Ishikawa (cell line): ENCODE results near the gene PLXNA2.

Experiments
- CEBPB ChIP-seq: IDR thresholded peaks from 2 replicates; pipeline ENCODE4 v1.6.1; 2012
- CREB1 ChIP-seq: IDR thresholded peaks from 2 replicates; pipeline ENCODE4 v1.6.1; 2012; ENCODE audit warnings: low read depth
- EGR1 ChIP-seq: IDR thresholded peaks from 2 replicates; pipeline ENCODE4 v1.6.1; 2012
- EP300 ChIP-seq: IDR thresholded peaks from 2 replicates; pipeline ENCODE4 v1.6.1; 2012; ENCODE audit warnings: borderline replicate concordance
- FOXM1 ChIP-seq: IDR thresholded peaks from 2 replicates; pipeline ENCODE4 v1.6.1; 2012; ENCODE audit warnings: low read depth, borderline replicate concordance
- NFIC ChIP-seq: IDR thresholded peaks from 2 replicates; pipeline ENCODE4 v1.6.1; 2012
- RAD21 ChIP-seq: IDR thresholded peaks from 2 replicates; pipeline ENCODE4 v1.6.1; 2012; ENCODE audit warnings: low read depth
- TAF1 ChIP-seq: IDR thresholded peaks from 2 replicates; pipeline ENCODE4 v1.6.1; 2012; ENCODE audit warnings: low read depth, mild to moderate bottlenecking
- TCF12 ChIP-seq: IDR thresholded peaks from 2 replicates; pipeline ENCODE4 v1.6.1; 2012; ENCODE audit warnings: low read depth
- TEAD4 ChIP-seq: IDR thresholded peaks from 2 replicates; pipeline ENCODE4 v1.6.1; 2012
- YY1 ChIP-seq: IDR thresholded peaks from 2 replicates; pipeline ENCODE4 v1.6.1; 2012; ENCODE audit warnings: low read depth
- ZBTB7A ChIP-seq: IDR thresholded peaks from 2 replicates; pipeline ENCODE4 v1.6.1; 2012; ENCODE audit warnings: low read depth
- TF ChIP-seq, protein P1 (sequence below): IDR thresholded peaks from 2 replicates; pipeline ENCODE4 v1.6.1; 2012
- TF ChIP-seq, protein P2 (sequence below): IDR thresholded peaks from 2 replicates; pipeline ENCODE4 v1.6.1; 2012
- TF ChIP-seq, protein P3 (sequence below): IDR thresholded peaks from 2 replicates; pipeline ENCODE4 v1.6.1; 2012; ENCODE audit warnings: low read depth, mild to moderate bottlenecking

PLXNA2 gene

DNA sequence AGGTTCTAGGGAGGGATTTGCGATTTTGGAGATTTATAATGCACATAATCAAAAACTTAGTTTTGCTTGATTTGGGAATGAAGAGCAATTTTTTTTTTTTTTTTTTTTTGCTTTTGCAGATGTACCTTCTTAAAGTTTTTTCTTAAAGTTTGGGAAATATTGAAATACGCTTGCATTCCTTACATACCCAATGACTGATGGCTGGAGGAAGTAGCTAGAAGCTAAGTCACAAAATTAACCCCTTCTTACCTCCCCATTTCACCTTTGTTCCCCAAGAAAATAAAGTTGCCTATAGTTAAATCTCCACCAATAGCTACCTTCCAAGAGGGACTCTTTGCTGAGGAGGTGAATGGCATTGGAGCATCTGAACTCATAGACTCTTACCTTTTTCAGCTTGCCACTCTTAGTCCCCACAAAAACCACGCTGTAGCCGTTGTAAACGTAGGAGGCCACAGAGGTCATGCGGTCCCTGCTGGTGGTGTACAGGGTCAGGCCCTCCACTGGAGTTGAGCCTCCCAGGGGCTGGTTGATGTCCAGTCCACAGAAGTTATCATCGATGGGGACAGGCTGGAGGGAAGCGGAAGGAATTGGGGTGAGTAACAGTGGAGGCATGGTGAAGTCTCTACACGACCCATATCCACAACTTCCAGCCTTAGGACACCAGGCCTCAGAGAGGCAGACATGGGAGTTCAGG is 34.1 kb downstream of the PLXNA2 start:
- TF ChIP-seq EP300 (no peak), YY1 (no peak), CREB1 (no peak), CEBPB (no peak), FOXM1 (no peak), TEAD4 (no peak), NFIC (no peak), EGR1 (no peak), TAF1 (no peak)
- TF ChIP-seq, protein P1, sequence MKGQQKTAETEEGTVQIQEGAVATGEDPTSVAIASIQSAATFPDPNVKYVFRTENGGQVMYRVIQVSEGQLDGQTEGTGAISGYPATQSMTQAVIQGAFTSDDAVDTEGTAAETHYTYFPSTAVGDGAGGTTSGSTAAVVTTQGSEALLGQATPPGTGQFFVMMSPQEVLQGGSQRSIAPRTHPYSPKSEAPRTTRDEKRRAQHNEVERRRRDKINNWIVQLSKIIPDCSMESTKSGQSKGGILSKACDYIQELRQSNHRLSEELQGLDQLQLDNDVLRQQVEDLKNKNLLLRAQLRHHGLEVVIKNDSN: no peak
- TF ChIP-seq, protein P2, sequence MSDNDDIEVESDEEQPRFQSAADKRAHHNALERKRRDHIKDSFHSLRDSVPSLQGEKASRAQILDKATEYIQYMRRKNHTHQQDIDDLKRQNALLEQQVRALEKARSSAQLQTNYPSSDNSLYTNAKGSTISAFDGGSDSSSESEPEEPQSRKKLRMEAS: no peak

DNA sequence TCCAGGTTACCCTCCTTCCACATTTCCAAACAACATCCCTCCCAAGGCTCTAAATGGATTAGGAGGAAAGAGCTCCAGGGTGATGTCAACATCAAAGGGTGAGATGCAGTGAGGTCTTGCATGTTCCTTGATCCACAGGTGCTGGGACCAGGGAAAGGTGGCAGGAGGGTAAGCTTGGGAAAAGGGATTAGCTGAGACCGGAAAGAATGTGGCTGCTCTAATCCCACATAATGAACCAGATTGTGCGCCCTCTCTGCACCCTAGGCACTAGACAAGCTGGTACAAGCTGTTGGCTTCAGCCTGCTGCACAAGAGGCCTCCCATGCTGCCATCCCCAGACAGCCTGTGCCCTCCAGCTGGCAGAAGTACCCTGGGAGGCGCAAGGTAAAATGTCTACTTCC is 34.9 kb downstream of the PLXNA2 start:
- TF ChIP-seq ZBTB7A: no peak
- no peak for TF ChIP-seq TEAD4
- TF ChIP-seq YY1: no peak
- no peak for TF ChIP-seq RAD21
- no peak for TF ChIP-seq EP300
- TF ChIP-seq, protein P2: no peak
- TF ChIP-seq TCF12: no peak
- TF ChIP-seq FOXM1: no peak
- TF ChIP-seq, protein P1: no peak
- TF ChIP-seq CEBPB: no peak
- TF ChIP-seq CREB1: no peak
- TF ChIP-seq, protein P3, sequence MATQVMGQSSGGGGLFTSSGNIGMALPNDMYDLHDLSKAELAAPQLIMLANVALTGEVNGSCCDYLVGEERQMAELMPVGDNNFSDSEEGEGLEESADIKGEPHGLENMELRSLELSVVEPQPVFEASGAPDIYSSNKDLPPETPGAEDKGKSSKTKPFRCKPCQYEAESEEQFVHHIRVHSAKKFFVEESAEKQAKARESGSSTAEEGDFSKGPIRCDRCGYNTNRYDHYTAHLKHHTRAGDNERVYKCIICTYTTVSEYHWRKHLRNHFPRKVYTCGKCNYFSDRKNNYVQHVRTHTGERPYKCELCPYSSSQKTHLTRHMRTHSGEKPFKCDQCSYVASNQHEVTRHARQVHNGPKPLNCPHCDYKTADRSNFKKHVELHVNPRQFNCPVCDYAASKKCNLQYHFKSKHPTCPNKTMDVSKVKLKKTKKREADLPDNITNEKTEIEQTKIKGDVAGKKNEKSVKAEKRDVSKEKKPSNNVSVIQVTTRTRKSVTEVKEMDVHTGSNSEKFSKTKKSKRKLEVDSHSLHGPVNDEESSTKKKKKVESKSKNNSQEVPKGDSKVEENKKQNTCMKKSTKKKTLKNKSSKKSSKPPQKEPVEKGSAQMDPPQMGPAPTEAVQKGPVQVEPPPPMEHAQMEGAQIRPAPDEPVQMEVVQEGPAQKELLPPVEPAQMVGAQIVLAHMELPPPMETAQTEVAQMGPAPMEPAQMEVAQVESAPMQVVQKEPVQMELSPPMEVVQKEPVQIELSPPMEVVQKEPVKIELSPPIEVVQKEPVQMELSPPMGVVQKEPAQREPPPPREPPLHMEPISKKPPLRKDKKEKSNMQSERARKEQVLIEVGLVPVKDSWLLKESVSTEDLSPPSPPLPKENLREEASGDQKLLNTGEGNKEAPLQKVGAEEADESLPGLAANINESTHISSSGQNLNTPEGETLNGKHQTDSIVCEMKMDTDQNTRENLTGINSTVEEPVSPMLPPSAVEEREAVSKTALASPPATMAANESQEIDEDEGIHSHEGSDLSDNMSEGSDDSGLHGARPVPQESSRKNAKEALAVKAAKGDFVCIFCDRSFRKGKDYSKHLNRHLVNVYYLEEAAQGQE: no peak
- TF ChIP-seq NFIC: no peak

DNA sequence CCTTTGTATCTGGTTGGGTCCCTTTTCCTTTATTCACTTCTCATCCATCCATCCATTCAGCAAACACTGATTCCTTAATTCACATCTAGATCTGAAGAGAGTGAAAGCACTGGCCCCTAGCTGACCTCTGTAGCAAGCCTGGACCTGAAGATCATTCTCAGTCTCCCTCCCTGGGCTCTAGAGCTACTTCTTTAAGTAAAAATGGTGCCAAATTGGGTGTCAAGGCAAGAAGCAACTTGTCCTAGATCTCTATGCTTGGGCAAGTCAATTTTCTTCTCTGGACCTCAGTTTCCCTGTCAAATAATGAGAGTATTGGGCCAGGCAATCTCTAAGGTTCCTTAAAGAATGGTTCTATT is 36.1 kb downstream of the PLXNA2 start:
- no peak for TF ChIP-seq CREB1
- TF ChIP-seq YY1: no peak
- no peak for TF ChIP-seq ZBTB7A
- no peak for TF ChIP-seq RAD21
- TF ChIP-seq TCF12: no peak
- no peak for TF ChIP-seq EGR1
- TF ChIP-seq, protein P2: no peak
- TF ChIP-seq CEBPB: no peak
- TF ChIP-seq, protein P3: no peak
- no peak for TF ChIP-seq FOXM1
- TF ChIP-seq NFIC: no peak

DNA sequence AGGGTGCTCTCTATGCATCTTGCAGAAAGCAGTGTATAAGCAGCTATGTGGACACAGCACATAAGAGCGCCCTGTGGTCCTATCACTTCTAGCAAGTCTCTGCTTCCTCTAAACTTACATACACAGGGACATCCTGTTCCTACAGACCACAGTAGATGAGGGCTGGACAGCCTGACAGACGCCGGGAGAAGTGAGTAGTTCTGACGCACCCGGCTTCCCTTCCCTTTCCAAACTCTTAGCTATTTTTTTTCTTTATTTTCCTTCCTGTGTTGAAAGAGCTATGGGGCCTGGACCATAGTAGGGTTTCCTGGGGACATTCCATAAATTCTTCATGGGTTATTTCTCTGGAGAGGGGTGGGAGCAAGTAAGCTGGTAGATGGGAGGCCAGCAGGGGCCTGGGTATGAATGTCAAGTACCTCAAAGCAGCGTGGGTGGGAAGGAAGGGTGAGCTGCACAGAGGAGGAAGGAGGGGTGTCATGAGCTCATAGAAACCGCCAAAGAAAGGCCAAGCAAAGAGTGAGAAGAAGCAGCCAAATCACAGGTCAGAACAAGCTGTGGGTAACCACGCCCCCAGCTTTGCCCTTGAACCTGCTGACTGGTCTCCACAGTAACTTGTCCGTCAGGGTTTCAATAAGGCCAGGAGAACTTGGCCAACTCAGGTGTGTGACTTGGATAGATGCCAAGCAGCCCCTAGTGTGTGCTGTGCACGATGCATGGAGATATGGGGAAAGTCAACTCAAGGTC is 36.6 kb downstream of the PLXNA2 start:
- TF ChIP-seq TEAD4: no peak
- no peak for TF ChIP-seq ZBTB7A
- no peak for TF ChIP-seq FOXM1
- 0 out of 2 replicates have a peak, but pooled peaks have one; percentile 14 for TF ChIP-seq EGR1
- TF ChIP-seq, protein P2: no peak
- TF ChIP-seq YY1: no peak
- TF ChIP-seq TAF1: no peak
- TF ChIP-seq, protein P1: no peak
- no peak for TF ChIP-seq RAD21
- no peak for TF ChIP-seq CEBPB
- 0 out of 2 replicates have a peak, but pooled peaks have one; percentile 22 for TF ChIP-seq NFIC
- TF ChIP-seq TCF12: no peak
- TF ChIP-seq, protein P3: no peak
- no peak for TF ChIP-seq CREB1
- TF ChIP-seq EP300: no peak
